Mesendoderm (in vitro differentiated cells): ENCODE results near the gene TMEM259.

Source experiments
- DNase-seq: peaks from one replicate; pipeline ENCODE4 v3.0.0; 2013
- H2AK5ac ChIP-seq: 2 replicates; pipeline ENCODE4 v1.6.1; 2013; ENCODE audit warnings: low read length, inconsistent platforms
- H2BK120ac ChIP-seq: 2 replicates; pipeline ENCODE4 v1.6.1; 2013; ENCODE audit warnings: low read depth, mild to moderate bottlenecking, low read length, moderate library complexity, mixed read lengths
- H2BK15ac ChIP-seq: replicated peaks from 2 replicates; pipeline ENCODE4 v1.6.1; 2013; ENCODE audit warnings: low read depth, mild to moderate bottlenecking, moderate library complexity
- H2BK5ac ChIP-seq: 2 replicates; pipeline ENCODE4 v1.6.1; 2013; ENCODE audit warnings: low read length, inconsistent platforms
- H3K18ac ChIP-seq: 2 replicates; pipeline ENCODE4 v1.6.1; 2013; ENCODE audit warnings: mild to moderate bottlenecking, low read length, mixed read lengths
- H3K23ac ChIP-seq: one replicate; pipeline ENCODE4 v1.6.1; 2013; ENCODE audit warnings: low read length
- H3K27ac ChIP-seq: 2 replicates; pipeline ENCODE4 v1.5.1; 2013; ENCODE audit warnings: low read depth, mild to moderate bottlenecking, inconsistent platforms, low read length, moderate library complexity
- H3K27me3 ChIP-seq: 2 replicates; pipeline ENCODE4 v1.6.1; 2013; ENCODE audit warnings: low read length, control low read depth, mild to moderate bottlenecking, inconsistent platforms; ENCODE audit not compliant: insufficient read depth, poor library complexity
- H3K36me3 ChIP-seq: 2 replicates; pipeline ENCODE4 v1.6.1; 2013; ENCODE audit warnings: low read length, inconsistent platforms; ENCODE audit not compliant: control insufficient read depth, insufficient read depth
- H3K4ac ChIP-seq: one replicate; pipeline ENCODE4 v1.6.1; 2013; ENCODE audit warnings: low read depth, mild to moderate bottlenecking, low read length, moderate library complexity
- H3K4me1 ChIP-seq: 2 replicates; pipeline ENCODE4 v1.6.1; 2013; ENCODE audit warnings: low read depth, low read length, inconsistent platforms; ENCODE audit not compliant: control insufficient read depth
- H3K4me2 ChIP-seq: 2 replicates; pipeline ENCODE4 v1.6.1; 2013; ENCODE audit warnings: low read length
- H3K4me3 ChIP-seq: 2 replicates; pipeline ENCODE4 v1.5.1; 2013; ENCODE audit warnings: mild to moderate bottlenecking, low read length
- H3K56ac ChIP-seq: one replicate; pipeline ENCODE4 v1.6.1; 2013; ENCODE audit warnings: low read length
- H3K79me1 ChIP-seq: 2 replicates; pipeline ENCODE4 v1.6.1; 2013; ENCODE audit warnings: low read length, inconsistent platforms
- H3K79me2 ChIP-seq: 2 replicates; pipeline ENCODE4 v1.6.1; 2013; ENCODE audit warnings: mild to moderate bottlenecking, low read length; ENCODE audit not compliant: control insufficient read depth, insufficient read depth
- H3K9ac ChIP-seq: 2 replicates; pipeline ENCODE4 v1.6.1; 2013; ENCODE audit warnings: low read length, inconsistent platforms
- H4K5ac ChIP-seq: one replicate; pipeline ENCODE4 v1.6.1; 2013; ENCODE audit warnings: low read length
- H4K8ac ChIP-seq: one replicate; pipeline ENCODE4 v1.6.1; 2013; ENCODE audit warnings: low read depth, mild to moderate bottlenecking, control low read depth, low read length, moderate library complexity
- WGBS: extraction: QIAGEN DNeasy Blood & Tissue Kit; methylation state at CpG from one replicate; pipeline ENCODE4 v1.1.7; 2013; ENCODE audit warnings: low lambda C conversion rate, missing lambda C conversion rate; ENCODE audit not compliant: insufficient coverage; ENCODE audit errors: extremely low coverage; 5-methylcytosine and 5-hydroxymethylcytosine counted together

Gene TMEM259

DNA sequence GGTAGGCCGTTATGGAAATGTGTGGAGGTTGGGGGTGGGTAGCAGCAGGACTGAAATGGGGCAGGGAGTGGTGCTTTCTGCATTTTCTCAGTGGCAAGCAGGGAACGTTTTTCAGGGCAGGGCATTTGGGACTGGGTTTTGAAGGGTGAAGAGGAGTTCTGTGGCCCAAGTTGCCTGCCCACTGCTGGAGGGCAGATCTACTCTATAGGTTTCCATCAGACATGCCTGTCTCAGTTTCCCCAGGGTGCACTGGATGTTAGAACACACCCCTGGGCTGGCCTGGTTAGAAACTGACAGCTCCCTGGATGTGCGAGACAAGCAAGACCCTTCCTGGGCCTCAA, 21.6 kb downstream of the TMEM259 start:
- DNase-seq = no peak
- no peaks in the 10 kb centered on the region for H3K36me3 ChIP-seq
- H3K4me3 ChIP-seq = no peak overlapping the region
- WGBS = no CpG with 5 or more reads among the region's 3 CpGs
- no peak overlapping the region for H3K4me2 ChIP-seq
- no peak overlapping the region for H2AK5ac ChIP-seq
- no peaks in the 10 kb centered on the region for H3K79me2 ChIP-seq
- H3K27ac ChIP-seq = no peak overlapping the region
- no peak overlapping the region for H3K23ac ChIP-seq
- H2BK15ac ChIP-seq = no peak overlapping the region
- no peak overlapping the region for H4K5ac ChIP-seq
- no peaks in the 10 kb centered on the region for H3K4me1 ChIP-seq
- no peak overlapping the region for H2BK120ac ChIP-seq
- H3K9ac ChIP-seq = no peak overlapping the region
- no peak overlapping the region for H3K56ac ChIP-seq
- H3K18ac ChIP-seq = no peak overlapping the region
- H3K79me1 ChIP-seq = no peaks in the 10 kb centered on the region
- H2BK5ac ChIP-seq = no peak overlapping the region
- H3K4ac ChIP-seq = no peak overlapping the region
- no peak overlapping the region for H4K8ac ChIP-seq
- H3K27me3 ChIP-seq = peaks cover 5% of the 10 kb centered on the region

DNA sequence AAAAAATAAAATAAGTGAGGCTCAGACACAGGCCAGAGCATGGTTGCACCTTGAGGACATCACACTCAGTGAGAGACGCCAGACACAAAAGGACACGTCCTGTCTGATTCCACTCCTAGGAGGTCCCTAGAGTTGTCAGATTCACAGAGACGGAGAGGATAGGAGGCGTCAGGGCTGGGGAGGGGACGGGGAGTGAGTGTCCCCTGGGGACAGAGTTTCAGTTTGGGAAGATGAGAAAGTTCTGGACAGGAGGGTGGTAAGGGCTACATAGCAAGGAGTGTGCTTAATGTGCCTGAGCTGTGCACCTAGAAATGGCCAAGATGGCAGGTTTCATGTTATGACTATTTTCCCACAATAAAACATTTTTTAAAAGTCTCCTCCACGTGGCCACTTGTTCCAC, 22.9 kb downstream of the TMEM259 start:
- H3K4ac ChIP-seq = no peak overlapping the region
- no peak overlapping the region for H3K27ac ChIP-seq
- no peak overlapping the region for H3K23ac ChIP-seq
- no peak overlapping the region for H2BK5ac ChIP-seq
- DNase-seq = no peak
- no peak overlapping the region for H3K18ac ChIP-seq
- no peak overlapping the region for H3K56ac ChIP-seq
- no peak overlapping the region for H4K8ac ChIP-seq
- H3K36me3 ChIP-seq = no peaks in the 10 kb centered on the region
- H2BK120ac ChIP-seq = no peak overlapping the region
- H3K4me3 ChIP-seq = no peak overlapping the region
- no peak overlapping the region for H2BK15ac ChIP-seq
- no peak overlapping the region for H3K9ac ChIP-seq
- no peak overlapping the region for H3K4me2 ChIP-seq
- no peaks in the 10 kb centered on the region for H3K4me1 ChIP-seq
- WGBS = no CpG with 5 or more reads among the region's 6 CpGs
- H3K27me3 ChIP-seq = peaks cover 5% of the 10 kb centered on the region
- H4K5ac ChIP-seq = no peak overlapping the region
- H3K79me1 ChIP-seq = no peaks in the 10 kb centered on the region
- no peaks in the 10 kb centered on the region for H3K79me2 ChIP-seq
- no peak overlapping the region for H2AK5ac ChIP-seq

DNA sequence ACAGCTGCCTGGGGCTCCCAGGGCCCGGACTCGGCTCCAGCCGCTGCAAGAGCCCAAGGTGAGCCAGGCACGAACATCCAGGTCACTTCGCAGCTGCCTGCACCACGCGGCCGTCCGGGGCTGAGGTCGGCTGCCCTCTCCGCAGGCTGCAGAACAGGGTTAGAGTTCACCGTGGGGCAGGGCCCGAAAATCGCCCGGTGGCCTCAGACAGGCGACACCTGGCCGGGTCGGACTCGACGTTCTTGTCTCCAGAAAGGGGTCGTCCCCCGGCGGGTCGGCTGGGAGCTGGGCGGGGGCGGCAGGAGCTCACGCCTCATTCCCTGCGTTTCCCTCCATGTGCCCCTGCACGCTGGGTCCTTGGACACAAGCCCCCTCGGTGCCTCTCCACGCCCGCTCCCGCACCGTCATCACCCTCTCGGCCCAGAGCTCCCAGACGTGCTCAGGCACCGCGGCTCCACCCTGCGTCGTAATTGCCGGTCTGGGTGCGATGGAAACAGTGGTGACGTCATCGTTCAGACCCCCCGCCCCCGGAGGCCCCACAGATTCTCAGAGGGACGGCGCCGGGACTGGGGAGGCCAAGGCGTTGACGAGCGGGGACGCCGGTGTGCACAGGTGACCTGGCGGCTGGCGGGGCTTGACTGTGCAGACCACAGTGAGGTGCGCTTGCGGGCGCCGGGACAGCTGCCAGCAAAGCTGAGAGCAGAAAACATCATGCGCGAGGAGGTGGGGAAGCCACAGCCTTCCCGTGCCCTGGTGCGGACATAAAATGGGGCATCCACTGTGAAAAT, 24.7 kb downstream of the TMEM259 start:
- no peak overlapping the region for H4K5ac ChIP-seq
- H2BK15ac ChIP-seq = no peak overlapping the region
- no peak overlapping the region for H3K4me3 ChIP-seq
- H3K4me2 ChIP-seq = peak overlapping the region; percentile 14
- no peaks in the 10 kb centered on the region for H3K36me3 ChIP-seq
- WGBS = no CpG with 5 or more reads among the region's 64 CpGs
- no peaks in the 10 kb centered on the region for H3K79me2 ChIP-seq
- peak overlapping the region; percentile 80 for H3K23ac ChIP-seq
- H3K27ac ChIP-seq = no peak overlapping the region
- H4K8ac ChIP-seq = no peak overlapping the region
- H3K79me1 ChIP-seq = no peaks in the 10 kb centered on the region
- no peak overlapping the region for H2BK5ac ChIP-seq
- H3K27me3 ChIP-seq = peaks cover 5% of the 10 kb centered on the region
- H3K4ac ChIP-seq = no peak overlapping the region
- H2BK120ac ChIP-seq = no peak overlapping the region
- H3K18ac ChIP-seq = no peak overlapping the region
- peak; percentile 58 for DNase-seq
- no peaks in the 10 kb centered on the region for H3K4me1 ChIP-seq
- no peak overlapping the region for H2AK5ac ChIP-seq
- H3K56ac ChIP-seq = peak overlapping the region; percentile 44
- peak overlapping the region; percentile 22 for H3K9ac ChIP-seq

DNA sequence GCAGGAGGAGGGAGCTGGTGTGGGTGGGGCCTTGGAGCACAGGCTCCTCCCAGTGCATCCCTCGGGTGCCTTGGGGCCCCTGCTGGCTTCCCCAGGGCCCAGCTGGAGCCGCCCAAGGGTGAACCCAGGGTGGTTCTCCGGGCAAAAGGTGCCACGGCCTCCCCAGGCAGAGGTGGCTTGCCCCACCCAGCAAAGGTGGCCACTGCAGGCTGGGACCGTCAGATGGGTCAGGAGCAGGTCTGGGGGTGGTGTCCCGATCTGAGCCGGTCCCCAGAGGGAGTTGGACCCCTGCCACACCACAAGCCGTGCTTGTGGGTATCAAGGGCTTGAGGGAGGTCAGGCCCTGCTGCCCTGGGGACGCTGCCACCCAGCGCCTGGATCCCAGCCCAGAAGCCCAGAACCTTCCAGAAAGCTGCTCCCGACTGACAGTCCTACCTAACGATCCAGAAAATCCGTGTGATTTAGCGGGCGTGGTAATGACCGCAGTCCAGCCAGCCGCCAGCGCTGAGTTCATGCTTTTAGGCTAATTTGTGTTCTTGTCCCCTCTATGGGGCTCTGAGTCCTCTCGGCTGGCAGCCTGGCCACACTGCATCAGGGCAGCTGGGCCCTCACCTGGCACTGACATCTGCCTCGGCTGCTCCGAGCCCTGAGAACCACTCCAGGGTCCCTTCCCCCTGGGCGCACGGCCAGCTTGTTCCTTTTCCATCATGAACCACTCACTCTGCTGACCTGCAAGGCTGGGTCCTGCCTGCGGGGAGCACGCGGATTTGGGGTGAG, 25.7 kb downstream of the TMEM259 start:
- Histone ChIP-seq H4K8ac (no peak overlapping the region), H2AK5ac (no peak overlapping the region), H3K4me1 (no peaks in the 10 kb centered on the region), H3K79me1 (no peaks in the 10 kb centered on the region), H3K36me3 (peaks cover 3% of the 10 kb centered on the region), H3K4ac (no peak overlapping the region), H3K56ac (no peak overlapping the region), H3K27me3 (no peaks in the 10 kb centered on the region), H3K79me2 (no peaks in the 10 kb centered on the region), H2BK5ac (no peak overlapping the region), H2BK120ac (no peak overlapping the region), H3K23ac (no peak overlapping the region), H3K27ac (no peak overlapping the region), H3K4me2 (no peak overlapping the region), H3K9ac (no peak overlapping the region), H3K18ac (no peak overlapping the region), H2BK15ac (no peak overlapping the region), H3K4me3 (no peak overlapping the region), H4K5ac (no peak overlapping the region)
- no CpG with 5 or more reads among the region's 26 CpGs for WGBS
- DNase-seq = no peak

DNA sequence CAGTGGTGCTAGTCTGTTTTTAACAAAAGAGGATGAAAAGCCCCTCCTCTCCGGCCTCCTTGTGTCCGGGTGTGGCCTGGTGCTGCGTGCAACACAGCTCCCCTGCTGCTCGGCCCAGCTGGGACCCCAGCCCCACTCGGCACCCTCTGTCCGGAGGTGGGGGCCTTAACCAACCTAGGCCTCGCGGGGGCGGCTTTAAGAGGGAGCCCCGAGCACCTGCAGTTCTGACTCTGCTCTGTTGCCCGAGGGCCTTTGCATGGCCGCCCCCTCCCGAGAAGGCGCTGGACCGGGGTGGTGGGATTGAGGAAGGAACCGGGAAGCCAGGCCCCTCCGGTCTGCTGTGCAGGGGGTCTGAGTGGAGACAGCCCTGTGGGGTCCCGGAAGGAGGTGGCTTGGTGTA, 26.4 kb downstream of the TMEM259 start:
- no peak overlapping the region for H3K23ac ChIP-seq
- DNase-seq = no peak
- no peak overlapping the region for H3K27ac ChIP-seq
- H4K8ac ChIP-seq = no peak overlapping the region
- H3K4me1 ChIP-seq = no peaks in the 10 kb centered on the region
- H3K56ac ChIP-seq = no peak overlapping the region
- no peaks in the 10 kb centered on the region for H3K27me3 ChIP-seq
- no CpG with 5 or more reads among the region's 18 CpGs for WGBS
- H3K79me2 ChIP-seq = no peaks in the 10 kb centered on the region
- no peak overlapping the region for H4K5ac ChIP-seq
- H2BK120ac ChIP-seq = no peak overlapping the region
- H3K4me3 ChIP-seq = no peak overlapping the region
- H3K36me3 ChIP-seq = peaks cover 3% of the 10 kb centered on the region
- no peak overlapping the region for H3K4me2 ChIP-seq
- H3K79me1 ChIP-seq = no peaks in the 10 kb centered on the region
- H2AK5ac ChIP-seq = no peak overlapping the region
- no peak overlapping the region for H3K4ac ChIP-seq
- H2BK5ac ChIP-seq = no peak overlapping the region
- H2BK15ac ChIP-seq = no peak overlapping the region
- no peak overlapping the region for H3K9ac ChIP-seq
- no peak overlapping the region for H3K18ac ChIP-seq
